ENCODE data around the gene COL6A6.

DNA sequence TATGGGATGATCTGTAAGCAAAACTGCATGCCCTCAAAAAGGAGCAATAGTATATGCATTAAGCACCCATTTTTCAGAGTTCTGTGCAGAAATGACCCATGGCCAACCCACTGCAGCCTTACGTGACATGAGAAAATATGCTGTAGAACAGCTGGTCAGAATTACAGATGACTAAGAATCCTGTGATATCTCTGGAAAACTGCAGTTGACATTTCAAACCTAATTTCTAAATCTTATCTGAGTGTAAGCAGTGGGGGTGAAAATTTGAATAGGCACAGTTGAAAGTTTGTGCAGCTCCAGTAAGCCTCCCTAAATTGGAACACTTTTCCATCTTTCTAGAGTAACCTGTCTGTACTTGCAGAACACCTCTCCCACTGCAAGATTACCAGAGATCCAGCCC, 28.7 kb upstream of the COL6A6 start:
- TF ChIP-seq, protein P1, sequence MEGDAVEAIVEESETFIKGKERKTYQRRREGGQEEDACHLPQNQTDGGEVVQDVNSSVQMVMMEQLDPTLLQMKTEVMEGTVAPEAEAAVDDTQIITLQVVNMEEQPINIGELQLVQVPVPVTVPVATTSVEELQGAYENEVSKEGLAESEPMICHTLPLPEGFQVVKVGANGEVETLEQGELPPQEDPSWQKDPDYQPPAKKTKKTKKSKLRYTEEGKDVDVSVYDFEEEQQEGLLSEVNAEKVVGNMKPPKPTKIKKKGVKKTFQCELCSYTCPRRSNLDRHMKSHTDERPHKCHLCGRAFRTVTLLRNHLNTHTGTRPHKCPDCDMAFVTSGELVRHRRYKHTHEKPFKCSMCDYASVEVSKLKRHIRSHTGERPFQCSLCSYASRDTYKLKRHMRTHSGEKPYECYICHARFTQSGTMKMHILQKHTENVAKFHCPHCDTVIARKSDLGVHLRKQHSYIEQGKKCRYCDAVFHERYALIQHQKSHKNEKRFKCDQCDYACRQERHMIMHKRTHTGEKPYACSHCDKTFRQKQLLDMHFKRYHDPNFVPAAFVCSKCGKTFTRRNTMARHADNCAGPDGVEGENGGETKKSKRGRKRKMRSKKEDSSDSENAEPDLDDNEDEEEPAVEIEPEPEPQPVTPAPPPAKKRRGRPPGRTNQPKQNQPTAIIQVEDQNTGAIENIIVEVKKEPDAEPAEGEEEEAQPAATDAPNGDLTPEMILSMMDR (conservative IDR thresholded peaks at IDR 0.05), result no peak
- no peak for TF ChIP-seq EZH2 (IDR thresholded peaks at IDR 0.05; ENCODE audit: low read depth)

Data from PC-9 (cell line).